H9 (cell line): Measurements from ENCODE around the gene FHOD3. TPM values are rescaled to one million over a fixed set of nuclear protein-coding genes. Genes with fewer than 3 reads are reported as not detected.

Experiments
- DNase-seq: peaks from one replicate; pipeline ENCODE4 v3.0.0-alpha.2; 2017
- H2AFZ ChIP-seq: one replicate; pipeline ENCODE4 v1.6.1; 2013; ENCODE audit warnings: mild to moderate bottlenecking, low read length, control low read depth, moderate library complexity
- H2AK5ac ChIP-seq: 2 replicates; pipeline ENCODE4 v1.6.1; 2013; ENCODE audit warnings: low read length, control low read depth, mixed read lengths; ENCODE audit not compliant: insufficient read length
- H2BK120ac ChIP-seq: one replicate; pipeline ENCODE4 v1.6.1; 2013; ENCODE audit warnings: low read depth, mild to moderate bottlenecking, low read length, control low read depth, inconsistent platforms; ENCODE audit not compliant: poor library complexity, severe bottlenecking
- H2BK12ac ChIP-seq: 2 replicates; pipeline ENCODE4 v1.6.1; 2013; ENCODE audit warnings: low read length, control low read depth, mixed read lengths, low read depth; ENCODE audit not compliant: insufficient read length
- H2BK15ac ChIP-seq: 2 replicates; pipeline ENCODE4 v1.6.1; 2013; ENCODE audit warnings: low read depth, low read length, control low read depth
- H2BK20ac ChIP-seq: one replicate; pipeline ENCODE4 v1.6.1; 2013; ENCODE audit warnings: low read depth, mild to moderate bottlenecking, low read length, control low read depth, inconsistent platforms; ENCODE audit not compliant: poor library complexity, severe bottlenecking
- H2BK5ac ChIP-seq: 2 replicates; pipeline ENCODE4 v1.6.1; 2013; ENCODE audit warnings: low read length, control low read depth, mixed read lengths; ENCODE audit not compliant: insufficient read length
- H3K14ac ChIP-seq: 2 replicates; pipeline ENCODE4 v1.6.1; 2013; ENCODE audit warnings: low read length, control low read depth; ENCODE audit not compliant: insufficient read depth
- H3K18ac ChIP-seq: 2 replicates; pipeline ENCODE4 v1.6.1; 2013; ENCODE audit warnings: low read depth, mild to moderate bottlenecking, mixed read lengths, low read length, control low read depth; ENCODE audit not compliant: insufficient read length
- H3K23ac ChIP-seq: 2 replicates; pipeline ENCODE4 v1.6.1; 2013; ENCODE audit warnings: low read length, control low read depth, mixed read lengths, low read depth; ENCODE audit not compliant: insufficient read length
- H3K23me2 ChIP-seq: 2 replicates; pipeline ENCODE4 v1.6.1; 2013; ENCODE audit warnings: low read depth, mild to moderate bottlenecking, mixed read lengths, low read length, control low read depth; ENCODE audit not compliant: insufficient read length, poor library complexity, severe bottlenecking
- H3K27ac ChIP-seq: 2 replicates; pipeline ENCODE4 v1.5.1; 2013; ENCODE audit warnings: low read length, control low read depth, mixed read lengths, low read depth; ENCODE audit not compliant: insufficient read length
- H3K27me3 ChIP-seq: 2 replicates; pipeline ENCODE4 v1.6.1; 2013; ENCODE audit warnings: low read length, control low read depth, inconsistent platforms; ENCODE audit not compliant: insufficient read depth
- H3K4ac ChIP-seq: 2 replicates; pipeline ENCODE4 v1.6.1; 2013; ENCODE audit warnings: low read depth, mild to moderate bottlenecking, control low read depth, inconsistent platforms, low read length, moderate library complexity
- H3K4me1 ChIP-seq: 2 replicates; pipeline ENCODE4 v1.6.1; 2013; ENCODE audit warnings: low read length, control low read depth, inconsistent platforms; ENCODE audit not compliant: insufficient read depth
- H3K4me2 ChIP-seq: 2 replicates; pipeline ENCODE4 v1.6.1; 2013; ENCODE audit warnings: low read length, control low read depth, mixed read lengths; ENCODE audit not compliant: insufficient read length, insufficient read depth
- H3K56ac ChIP-seq: 2 replicates; pipeline ENCODE4 v1.6.1; 2013; ENCODE audit warnings: low read depth, mild to moderate bottlenecking, mixed read lengths, low read length, control low read depth; ENCODE audit not compliant: insufficient read length
- H3K79me1 ChIP-seq: 2 replicates; pipeline ENCODE4 v1.6.1; 2013; ENCODE audit warnings: low read depth, mild to moderate bottlenecking, moderate library complexity, low read length, control low read depth, inconsistent platforms; ENCODE audit not compliant: insufficient read depth, poor library complexity, severe bottlenecking
- H3K79me2 ChIP-seq: 2 replicates; pipeline ENCODE4 v1.6.1; 2013; ENCODE audit warnings: low read length, control low read depth, inconsistent platforms; ENCODE audit not compliant: insufficient read depth
- H3K9ac ChIP-seq: 2 replicates; pipeline ENCODE4 v1.6.1; 2013; ENCODE audit warnings: low read length, control low read depth, mixed read lengths; ENCODE audit not compliant: insufficient read length; ENCODE audit errors: extremely low read depth
- H3K9me3 ChIP-seq: one replicate; pipeline ENCODE4 v1.6.1; 2013; ENCODE audit warnings: low read depth, low read length, inconsistent platforms; ENCODE audit not compliant: control insufficient read depth
- H3T11ph ChIP-seq: one replicate; pipeline ENCODE4 v1.6.1; 2013; ENCODE audit warnings: mild to moderate bottlenecking, low read length, control low read depth, inconsistent platforms
- H4K20me1 ChIP-seq: one replicate; pipeline ENCODE4 v1.6.1; 2013; ENCODE audit not compliant: control insufficient read depth, insufficient read length, insufficient read depth
- H4K5ac ChIP-seq: 2 replicates; pipeline ENCODE4 v1.6.1; 2013; ENCODE audit warnings: low read depth, mild to moderate bottlenecking, mixed read lengths, low read length, control low read depth; ENCODE audit not compliant: insufficient read length
- H4K8ac ChIP-seq: replicated peaks from 2 replicates; pipeline ENCODE4 v1.6.1; 2013; ENCODE audit warnings: low read length, control low read depth, mixed read lengths, low read depth; ENCODE audit not compliant: insufficient read length
- H4K91ac ChIP-seq: 2 replicates; pipeline ENCODE4 v1.6.1; 2013; ENCODE audit warnings: low read depth, mild to moderate bottlenecking, moderate library complexity, mixed read lengths, low read length, control low read depth; ENCODE audit not compliant: insufficient read length
- H3K27ac Mint-ChIP-seq, 3 experiments: 2 replicates in 2 of 3; 3 replicates in 1 of 3; pipeline ENCODE4 v1.8.0; 2020 to 2021; ENCODE audit warnings: mixed read lengths in 3 of 3, mild to moderate bottlenecking in 1 of 3, moderate library complexity in 1 of 3
- H3K27me3 Mint-ChIP-seq: 2 replicates; pipeline ENCODE4 v1.8.0; 2021; ENCODE audit warnings: low read depth, mild to moderate bottlenecking, moderate library complexity, mixed read lengths
- H3K36me3 Mint-ChIP-seq, 3 experiments: 2 replicates in 2 of 3; 3 replicates in 1 of 3; pipeline ENCODE4 v1.8.0; 2020 to 2021; ENCODE audit warnings: low read depth in 3 of 3, mixed read lengths in 3 of 3; ENCODE audit not compliant: insufficient read depth in 1 of 3
- H3K4me1 Mint-ChIP-seq, 2 experiments: 2 replicates each; pipeline ENCODE4 v1.8.0; 2020; ENCODE audit warnings: mixed read lengths in 2 of 2
- H3K4me3 Mint-ChIP-seq, 2 experiments: 2 replicates in 1 of 2; 3 replicates in 1 of 2; pipeline ENCODE4 v1.8.0; 2020 to 2021; ENCODE audit warnings: mild to moderate bottlenecking in 2 of 2, mixed read lengths in 2 of 2, moderate library complexity in 1 of 2
- H3K9me3 Mint-ChIP-seq, 2 experiments: 2 replicates in 1 of 2; 3 replicates in 1 of 2; pipeline ENCODE4 v1.8.0; 2020; ENCODE audit warnings: mild to moderate bottlenecking in 2 of 2, mixed read lengths in 2 of 2, moderate library complexity in 1 of 2
- WGBS: extraction: QIAGEN DNeasy Blood & Tissue Kit; methylation state at CpG from one replicate; pipeline ENCODE4 v1.1.7; 2013; ENCODE audit warnings: missing lambda C conversion rate, low lambda C conversion rate, mixed read lengths; ENCODE audit not compliant: insufficient read length; ENCODE audit errors: extremely low coverage; 5-methylcytosine and 5-hydroxymethylcytosine counted together
- total RNA-seq: library from RNA; stranded (reverse); gene quantifications from 2 replicates; pipeline ENCODE4 v1.2.1, GENCODE V29; 2021
- TF ChIP-seq, protein P1 (sequence below): fragments of 200-600 bp; sonication (generic); conservative IDR thresholded peaks from 3 replicates; pipeline ENCODE4 v1.8.0; 2021; ENCODE audit warnings: antibody characterized with exemption, mild to moderate bottlenecking

Gene FHOD3
- total RNA-seq, 1 experiment from 2014 or later: 8.0 TPM

DNA sequence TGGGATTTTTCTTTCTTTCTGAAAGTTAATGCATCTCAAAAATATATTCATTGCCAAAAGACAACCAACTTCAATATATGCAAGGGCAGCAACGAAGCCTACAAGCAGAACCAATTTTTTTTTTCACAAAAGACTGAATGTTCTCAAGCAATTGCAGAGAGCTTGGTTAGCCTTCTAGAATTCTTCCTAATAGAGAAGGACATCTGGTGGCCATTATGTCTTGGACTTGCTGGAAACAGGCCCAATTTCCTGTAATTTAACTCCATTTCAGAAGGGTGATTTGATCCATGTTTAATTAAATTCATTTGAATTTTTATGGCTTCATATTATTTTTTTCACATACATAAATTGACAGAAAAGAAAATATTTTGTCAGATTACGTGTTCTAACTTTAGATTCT, 323.3 kb downstream of the FHOD3 start:
- Histone ChIP-seq H3K4ac (no peak overlapping the region), H4K20me1 (no peaks in the 10 kb centered on the region), H2AFZ (no peak overlapping the region), H3K56ac (no peak overlapping the region), H2BK12ac (no peak overlapping the region), H3K4me1 (no peaks in the 10 kb centered on the region), H3K79me2 (no peaks in the 10 kb centered on the region), H3K79me1 (no peaks in the 10 kb centered on the region), H4K91ac (no peak overlapping the region), H3K4me2 (no peak overlapping the region), H3K9me3 (no peaks in the 10 kb centered on the region), H3K27ac (no peak overlapping the region), H3K27me3 (no peaks in the 10 kb centered on the region), H3K9ac (no peak overlapping the region), H3K23ac (no peak overlapping the region), H3K18ac (no peak overlapping the region), H3K23me2 (no peaks in the 10 kb centered on the region), H2BK120ac (no peak overlapping the region), H3T11ph (no peak overlapping the region), H2BK20ac (no peak overlapping the region), H4K5ac (no peak overlapping the region), H4K8ac (no peak overlapping the region), H2BK5ac (no peak overlapping the region), H2BK15ac (no peak overlapping the region), H2AK5ac (no peak overlapping the region), H3K14ac (no peak overlapping the region)
- no peak for DNase-seq
- Mint-ChIP-seq H3K27me3 (no peaks in the 10 kb centered on the region), H3K36me3 (peaks cover 0 to 5% (median 0%) of the 10 kb centered on the region in 3 experiments; a peak in 3 of 7 replicates), H3K4me3 (no peak overlapping the region), H3K27ac (no peak overlapping the region), H3K9me3 (no peaks in the 10 kb centered on the region), H3K4me1 (no peaks in the 10 kb centered on the region)
- TF ChIP-seq, protein P1, sequence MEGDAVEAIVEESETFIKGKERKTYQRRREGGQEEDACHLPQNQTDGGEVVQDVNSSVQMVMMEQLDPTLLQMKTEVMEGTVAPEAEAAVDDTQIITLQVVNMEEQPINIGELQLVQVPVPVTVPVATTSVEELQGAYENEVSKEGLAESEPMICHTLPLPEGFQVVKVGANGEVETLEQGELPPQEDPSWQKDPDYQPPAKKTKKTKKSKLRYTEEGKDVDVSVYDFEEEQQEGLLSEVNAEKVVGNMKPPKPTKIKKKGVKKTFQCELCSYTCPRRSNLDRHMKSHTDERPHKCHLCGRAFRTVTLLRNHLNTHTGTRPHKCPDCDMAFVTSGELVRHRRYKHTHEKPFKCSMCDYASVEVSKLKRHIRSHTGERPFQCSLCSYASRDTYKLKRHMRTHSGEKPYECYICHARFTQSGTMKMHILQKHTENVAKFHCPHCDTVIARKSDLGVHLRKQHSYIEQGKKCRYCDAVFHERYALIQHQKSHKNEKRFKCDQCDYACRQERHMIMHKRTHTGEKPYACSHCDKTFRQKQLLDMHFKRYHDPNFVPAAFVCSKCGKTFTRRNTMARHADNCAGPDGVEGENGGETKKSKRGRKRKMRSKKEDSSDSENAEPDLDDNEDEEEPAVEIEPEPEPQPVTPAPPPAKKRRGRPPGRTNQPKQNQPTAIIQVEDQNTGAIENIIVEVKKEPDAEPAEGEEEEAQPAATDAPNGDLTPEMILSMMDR: peak; percentile 39; the same call in 1 of the 3 replicates
- WGBS: no CpG with 5 or more reads among the region's 2 CpGs
